ENCODE data around the gene ADAMTS15. TPM values are rescaled to one million over a fixed set of nuclear protein-coding genes. Genes with fewer than 3 reads are reported as not detected.

The ADAMTS15 gene
- total and polyA plus RNA-seq, 11 donors: 5.3 to 71.0 (median 16.7) TPM

GRCh38 chr11:130488848-130489584 is 40.6 kb downstream of the ADAMTS15 start:
- no peak for ATAC-seq
- no peak for TF ChIP-seq POLR2A (IDR thresholded peaks at IDR 0.05)
- no peak for TF ChIP-seq CTCF (IDR thresholded peaks at IDR 0.05)
- Histone ChIP-seq H3K27me3 (no peaks in the 10 kb centered on the region), H3K36me3 (no peaks in the 10 kb centered on the region), H3K4me3 (no peak overlapping the region), H3K4me1 (peaks cover 0 to 21% (median 0%) of the 10 kb centered on the region in 12 donors), H3K27ac (peak overlapping the region in 4 of 12 donors; percentile 6 to 40 (median 31)), H3K9me3 (no peaks in the 10 kb centered on the region)
- 74 to 83% (median 79%) methylated on average over 5 of the region's 5 CpGs for WGBS, 4 donors
- intact Hi-C loops (cut with DNase I): no loop called here
- no peak for DNase-seq

GRCh38 chr11:130489716-130490115 is 41.3 kb downstream of the ADAMTS15 start:
- H3K4me3 ChIP-seq: no peak overlapping the region
- TF ChIP-seq POLR2A (IDR thresholded peaks at IDR 0.05) (no peak), CTCF (IDR thresholded peaks at IDR 0.05) (no peak)
- intact Hi-C loops (cut with DNase I): no loop called here
- H3K36me3 ChIP-seq: no peaks in the 10 kb centered on the region
- WGBS, 4 donors: 94 to 97% (median 95%) methylated on average over 12 of the region's 12 CpGs
- no peak overlapping the region for H3K27ac ChIP-seq
- H3K4me1 ChIP-seq: peaks cover 0 to 21% (median 0%) of the 10 kb centered on the region in 12 donors
- no peaks in the 10 kb centered on the region for H3K9me3 ChIP-seq
- no peaks in the 10 kb centered on the region for H3K27me3 ChIP-seq
- DNase-seq (no peak), ATAC-seq (no peak)

GRCh38 chr11:130490682-130491449 is 42.4 kb downstream of the ADAMTS15 start:
- DNase-seq (no peak), ATAC-seq (no peak)
- H3K36me3 ChIP-seq: no peaks in the 10 kb centered on the region
- H3K27me3 ChIP-seq: no peaks in the 10 kb centered on the region
- WGBS, 4 donors: 93 to 95% (median 94%) methylated on average over 7 of the region's 7 CpGs
- intact Hi-C loops (cut with DNase I): no loop called here
- no peak for TF ChIP-seq CTCF (IDR thresholded peaks at IDR 0.05)
- TF ChIP-seq POLR2A (IDR thresholded peaks at IDR 0.05): no peak
- H3K27ac ChIP-seq: no peak overlapping the region
- H3K4me1 ChIP-seq: peaks cover 0 to 21% (median 0%) of the 10 kb centered on the region in 12 donors
- H3K9me3 ChIP-seq: no peaks in the 10 kb centered on the region
- H3K4me3 ChIP-seq: no peak overlapping the region

GRCh38 chr11:130498181-130498580 is 49.7 kb downstream of the ADAMTS15 start:
- no peak overlapping the region for H3K27ac ChIP-seq
- no peak for DNase-seq
- no peaks in the 10 kb centered on the region for H3K36me3 ChIP-seq
- no peaks in the 10 kb centered on the region for H3K4me1 ChIP-seq
- ATAC-seq: no peak
- no peak overlapping the region for H3K4me3 ChIP-seq
- TF ChIP-seq POLR2A (IDR thresholded peaks at IDR 0.05) (no peak), CTCF (IDR thresholded peaks at IDR 0.05) (no peak)
- no peaks in the 10 kb centered on the region for H3K27me3 ChIP-seq
- intact Hi-C loops (cut with DNase I): no loop called here
- peaks cover 0 to 11% (median 3%) of the 10 kb centered on the region in 12 donors for H3K9me3 ChIP-seq

Measured in heart left ventricle (tissue), 16 donors.